Right lobe of liver (tissue), 4 donors: ENCODE results near the gene DPP6.

ENCODE experiments used
- CTCF ChIP-seq, 4 donors: fragments of 200-600 bp in 3 of 4; fragments of 450-650 bp in 1 of 4; IDR thresholded peaks; one replicate each; pipeline versions ENCODE4 v1.5.1 to v1.8.0; 2016 to 2022; ENCODE audit warnings: antibody characterized with exemption in 4 of 4, mild to moderate bottlenecking in 2 of 4
- POLR2A ChIP-seq: fragments of 450-650 bp; IDR thresholded peaks from one replicate; pipeline ENCODE4 v1.6.1; 2017; ENCODE audit warnings: antibody characterized with exemption, mild to moderate bottlenecking
- donor health status: DM: no; HTN: no; CAD: no.
- donor health status: DM: no; HTN: no; CAD: no.
- donor health status: DM: no; HTN: yes; CAD: no.

GRCh38 chr7:154862153-154862791 is 810.1 kb downstream of the DPP6 start:
- no peak for TF ChIP-seq CTCF (IDR thresholded peaks at IDR 0.05)
- no peak for TF ChIP-seq POLR2A
